ENCODE results near the gene ATRIP. TPM values are rescaled to one million over a fixed set of nuclear protein-coding genes. Genes with fewer than 3 reads are reported as not detected.
A peak's percentile ranks its signal among the peaks of the same experiment; 100 is the strongest.

Gene ATRIP
- total and polyA plus RNA-seq, 4 donors, result 1.7 to 4.6 (median 2.9) TPM

DNA sequence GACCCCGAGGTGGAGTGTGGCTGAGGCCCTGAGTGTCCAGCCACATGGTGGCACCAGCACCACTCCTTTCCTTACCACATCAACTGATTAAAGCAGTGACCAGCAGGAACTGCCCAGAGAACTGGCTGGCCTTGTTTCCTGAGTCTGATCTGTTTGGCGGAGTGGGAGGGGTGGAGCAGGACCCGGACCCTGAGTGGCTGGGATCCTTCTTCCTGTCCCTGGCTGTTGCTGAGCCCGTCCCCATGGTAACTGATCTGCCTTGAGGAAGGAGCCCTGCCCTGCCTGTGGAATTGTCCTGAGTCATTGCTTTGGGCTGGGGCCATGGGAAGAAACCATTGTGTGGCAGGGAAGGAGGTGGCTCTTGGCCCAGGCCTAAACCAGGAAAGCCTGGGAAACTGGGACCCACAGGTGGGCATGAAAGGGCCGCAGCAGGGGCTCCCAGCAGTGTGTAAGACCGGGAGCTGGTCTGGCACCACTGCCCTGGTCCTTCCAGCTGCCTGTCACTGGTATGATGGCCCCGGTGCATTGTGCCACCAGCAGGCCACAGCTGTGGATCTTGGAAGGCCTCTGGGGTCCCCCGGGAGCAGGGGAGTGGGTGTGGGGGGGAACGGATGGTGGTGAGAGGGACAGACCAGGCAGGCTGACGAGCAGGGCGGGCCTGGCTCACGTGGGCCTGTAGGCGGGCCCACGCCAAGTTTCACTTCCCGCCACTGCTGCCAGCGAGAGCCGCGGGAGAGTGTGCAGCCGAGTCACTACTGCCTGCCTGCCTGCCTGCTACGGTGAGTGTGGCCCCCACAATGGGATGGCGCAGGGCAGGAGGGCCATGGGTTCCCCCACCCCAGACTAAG lies 19.2 kb downstream of the ATRIP start:
- WGBS, result 19% methylated on average over 21 of the region's 21 CpGs
- H3K4me1 ChIP-seq (ENCODE audit: control insufficient read depth in 4 of 4, insufficient read depth in 4 of 4, low read length in 3 of 4), result peaks cover 15 to 58% (median 46%) of the 10 kb centered on the region in 4 donors

More for the DNA sequence above, 19.2 kb downstream of the ATRIP start:
- H3K9me3 ChIP-seq (ENCODE audit: control insufficient read depth in 4 of 4, low read length in 3 of 4), result no peaks in the 10 kb centered on the region
- H3K4me3 ChIP-seq (ENCODE audit: low read depth in 1 of 3, low read length in 3 of 3), result peak overlapping the region; percentile 49 to 59 (median 50)
- peak overlapping the region; percentile 65 to 72 for H3K9ac ChIP-seq (ENCODE audit: low read depth in 1 of 2, low read length in 2 of 2)
- TF ChIP-seq EGR1 (IDR thresholded peaks at IDR 0.05; ENCODE audit: low read depth in 2 of 2) (no peak), SP1 (IDR thresholded peaks at IDR 0.05) (peak; percentile 72), JUND (IDR thresholded peaks at IDR 0.05) (peak; percentile 63 to 81), HNF4A (conservative IDR thresholded peaks at IDR 0.05) (peak in 1 of 2 donors; percentile 45), NR2F2 (IDR thresholded peaks at IDR 0.05) (peak; percentile 82), RXRA (IDR thresholded peaks at IDR 0.05) (peak; percentile 54 to 59), GABPA (IDR thresholded peaks at IDR 0.05 in 1 of 2, conservative IDR thresholded peaks at IDR 0.05 in 1 of 2) (peak in 1 of 2 donors; percentile 75), FOXA2 (IDR thresholded peaks at IDR 0.05) (no peak), FOXA1 (IDR thresholded peaks at IDR 0.05) (no peak), HNF4G (IDR thresholded peaks at IDR 0.05) (no peak), TAF1 (conservative IDR thresholded peaks at IDR 0.05) (no peak), YY1 (IDR thresholded peaks at IDR 0.05) (peak; percentile 71), RAD21 (IDR thresholded peaks at IDR 0.05) (peak; percentile 96 to 98)
- TF ChIP-seq, protein P1, sequence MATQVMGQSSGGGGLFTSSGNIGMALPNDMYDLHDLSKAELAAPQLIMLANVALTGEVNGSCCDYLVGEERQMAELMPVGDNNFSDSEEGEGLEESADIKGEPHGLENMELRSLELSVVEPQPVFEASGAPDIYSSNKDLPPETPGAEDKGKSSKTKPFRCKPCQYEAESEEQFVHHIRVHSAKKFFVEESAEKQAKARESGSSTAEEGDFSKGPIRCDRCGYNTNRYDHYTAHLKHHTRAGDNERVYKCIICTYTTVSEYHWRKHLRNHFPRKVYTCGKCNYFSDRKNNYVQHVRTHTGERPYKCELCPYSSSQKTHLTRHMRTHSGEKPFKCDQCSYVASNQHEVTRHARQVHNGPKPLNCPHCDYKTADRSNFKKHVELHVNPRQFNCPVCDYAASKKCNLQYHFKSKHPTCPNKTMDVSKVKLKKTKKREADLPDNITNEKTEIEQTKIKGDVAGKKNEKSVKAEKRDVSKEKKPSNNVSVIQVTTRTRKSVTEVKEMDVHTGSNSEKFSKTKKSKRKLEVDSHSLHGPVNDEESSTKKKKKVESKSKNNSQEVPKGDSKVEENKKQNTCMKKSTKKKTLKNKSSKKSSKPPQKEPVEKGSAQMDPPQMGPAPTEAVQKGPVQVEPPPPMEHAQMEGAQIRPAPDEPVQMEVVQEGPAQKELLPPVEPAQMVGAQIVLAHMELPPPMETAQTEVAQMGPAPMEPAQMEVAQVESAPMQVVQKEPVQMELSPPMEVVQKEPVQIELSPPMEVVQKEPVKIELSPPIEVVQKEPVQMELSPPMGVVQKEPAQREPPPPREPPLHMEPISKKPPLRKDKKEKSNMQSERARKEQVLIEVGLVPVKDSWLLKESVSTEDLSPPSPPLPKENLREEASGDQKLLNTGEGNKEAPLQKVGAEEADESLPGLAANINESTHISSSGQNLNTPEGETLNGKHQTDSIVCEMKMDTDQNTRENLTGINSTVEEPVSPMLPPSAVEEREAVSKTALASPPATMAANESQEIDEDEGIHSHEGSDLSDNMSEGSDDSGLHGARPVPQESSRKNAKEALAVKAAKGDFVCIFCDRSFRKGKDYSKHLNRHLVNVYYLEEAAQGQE (IDR thresholded peaks at IDR 0.05), result peak; percentile 19
- TF ChIP-seq, protein P2, sequence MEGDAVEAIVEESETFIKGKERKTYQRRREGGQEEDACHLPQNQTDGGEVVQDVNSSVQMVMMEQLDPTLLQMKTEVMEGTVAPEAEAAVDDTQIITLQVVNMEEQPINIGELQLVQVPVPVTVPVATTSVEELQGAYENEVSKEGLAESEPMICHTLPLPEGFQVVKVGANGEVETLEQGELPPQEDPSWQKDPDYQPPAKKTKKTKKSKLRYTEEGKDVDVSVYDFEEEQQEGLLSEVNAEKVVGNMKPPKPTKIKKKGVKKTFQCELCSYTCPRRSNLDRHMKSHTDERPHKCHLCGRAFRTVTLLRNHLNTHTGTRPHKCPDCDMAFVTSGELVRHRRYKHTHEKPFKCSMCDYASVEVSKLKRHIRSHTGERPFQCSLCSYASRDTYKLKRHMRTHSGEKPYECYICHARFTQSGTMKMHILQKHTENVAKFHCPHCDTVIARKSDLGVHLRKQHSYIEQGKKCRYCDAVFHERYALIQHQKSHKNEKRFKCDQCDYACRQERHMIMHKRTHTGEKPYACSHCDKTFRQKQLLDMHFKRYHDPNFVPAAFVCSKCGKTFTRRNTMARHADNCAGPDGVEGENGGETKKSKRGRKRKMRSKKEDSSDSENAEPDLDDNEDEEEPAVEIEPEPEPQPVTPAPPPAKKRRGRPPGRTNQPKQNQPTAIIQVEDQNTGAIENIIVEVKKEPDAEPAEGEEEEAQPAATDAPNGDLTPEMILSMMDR (IDR thresholded peaks at IDR 0.05; ENCODE audit: low read depth, low read length, missing input control), result peak; percentile 71
- TF ChIP-seq, protein P3, sequence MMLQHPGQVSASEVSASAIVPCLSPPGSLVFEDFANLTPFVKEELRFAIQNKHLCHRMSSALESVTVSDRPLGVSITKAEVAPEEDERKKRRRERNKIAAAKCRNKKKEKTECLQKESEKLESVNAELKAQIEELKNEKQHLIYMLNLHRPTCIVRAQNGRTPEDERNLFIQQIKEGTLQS (IDR thresholded peaks at IDR 0.05), result no peak
- TF ChIP-seq, protein P4, sequence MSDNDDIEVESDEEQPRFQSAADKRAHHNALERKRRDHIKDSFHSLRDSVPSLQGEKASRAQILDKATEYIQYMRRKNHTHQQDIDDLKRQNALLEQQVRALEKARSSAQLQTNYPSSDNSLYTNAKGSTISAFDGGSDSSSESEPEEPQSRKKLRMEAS (IDR thresholded peaks at IDR 0.05), result no peak
- TF ChIP-seq, protein P5, sequence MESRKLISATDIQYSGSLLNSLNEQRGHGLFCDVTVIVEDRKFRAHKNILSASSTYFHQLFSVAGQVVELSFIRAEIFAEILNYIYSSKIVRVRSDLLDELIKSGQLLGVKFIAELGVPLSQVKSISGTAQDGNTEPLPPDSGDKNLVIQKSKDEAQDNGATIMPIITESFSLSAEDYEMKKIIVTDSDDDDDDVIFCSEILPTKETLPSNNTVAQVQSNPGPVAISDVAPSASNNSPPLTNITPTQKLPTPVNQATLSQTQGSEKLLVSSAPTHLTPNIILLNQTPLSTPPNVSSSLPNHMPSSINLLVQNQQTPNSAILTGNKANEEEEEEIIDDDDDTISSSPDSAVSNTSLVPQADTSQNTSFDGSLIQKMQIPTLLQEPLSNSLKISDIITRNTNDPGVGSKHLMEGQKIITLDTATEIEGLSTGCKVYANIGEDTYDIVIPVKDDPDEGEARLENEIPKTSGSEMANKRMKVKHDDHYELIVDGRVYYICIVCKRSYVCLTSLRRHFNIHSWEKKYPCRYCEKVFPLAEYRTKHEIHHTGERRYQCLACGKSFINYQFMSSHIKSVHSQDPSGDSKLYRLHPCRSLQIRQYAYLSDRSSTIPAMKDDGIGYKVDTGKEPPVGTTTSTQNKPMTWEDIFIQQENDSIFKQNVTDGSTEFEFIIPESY (IDR thresholded peaks at IDR 0.05), result no peak
- H3K27me3 ChIP-seq (ENCODE audit: control insufficient read depth in 4 of 4, insufficient read depth in 4 of 4, low read length in 3 of 4), result no peaks in the 10 kb centered on the region
- DNase-seq (ENCODE audit: low spot score), result peak; percentile 76
- H3K27ac ChIP-seq (ENCODE audit: low read depth in 1 of 2, low read length in 2 of 2), result peak overlapping the region; percentile 92 to 95
- peaks cover 0 to 11% (median 7%) of the 10 kb centered on the region in 4 donors for H3K36me3 ChIP-seq (ENCODE audit: control insufficient read depth in 4 of 4, insufficient read depth in 3 of 4, low read depth in 1 of 4, low read length in 3 of 4)

All from liver (tissue), 9 donors.